Progenitor cell of endocrine pancreas (in vitro differentiated cells): ENCODE results near the gene SRP68. TPM values are rescaled to one million over a fixed set of nuclear protein-coding genes. Genes with fewer than 3 reads are reported as not detected.

Experiments used
- DNase-seq: peaks from one replicate; pipeline ENCODE4 v3.0.0; 2021; ENCODE audit warnings: low spot score; ENCODE audit not compliant: unreplicated experiment
- H3K27ac Mint-ChIP-seq: 2 replicates; pipeline ENCODE4 v1.8.0; 2021; ENCODE audit warnings: mild to moderate bottlenecking, moderate library complexity, mixed read lengths
- H3K27me3 Mint-ChIP-seq: 2 replicates; pipeline ENCODE4 v1.8.0; 2021; ENCODE audit warnings: mixed read lengths
- H3K36me3 Mint-ChIP-seq: 2 replicates; pipeline ENCODE4 v1.8.0; 2022; ENCODE audit warnings: mixed read lengths; ENCODE audit not compliant: insufficient read depth
- H3K4me1 Mint-ChIP-seq: 2 replicates; pipeline ENCODE4 v1.8.0; 2021; ENCODE audit warnings: low read depth, mixed read lengths
- H3K4me3 Mint-ChIP-seq: 2 replicates; pipeline ENCODE4 v1.8.0; 2021; ENCODE audit warnings: low read depth, mild to moderate bottlenecking, moderate library complexity, mixed read lengths
- H3K9me3 Mint-ChIP-seq: 2 replicates; pipeline ENCODE4 v1.8.0; 2021; ENCODE audit warnings: low read depth, mixed read lengths
- total RNA-seq: library from RNA; stranded (reverse); gene quantifications from 2 replicates; pipeline ENCODE4 v1.2.1, GENCODE V29; 2021
- TF ChIP-seq, protein P1 (sequence below): fragments of 200-600 bp; sonication (generic); IDR thresholded peaks from one replicate; pipeline ENCODE4 v1.5.0; 2021; ENCODE audit warnings: antibody characterized with exemption, mild to moderate bottlenecking; ENCODE audit not compliant: unreplicated experiment

Gene SRP68
- total RNA-seq, 1 donor from 2014 or later, result 74.9 TPM

DNA sequence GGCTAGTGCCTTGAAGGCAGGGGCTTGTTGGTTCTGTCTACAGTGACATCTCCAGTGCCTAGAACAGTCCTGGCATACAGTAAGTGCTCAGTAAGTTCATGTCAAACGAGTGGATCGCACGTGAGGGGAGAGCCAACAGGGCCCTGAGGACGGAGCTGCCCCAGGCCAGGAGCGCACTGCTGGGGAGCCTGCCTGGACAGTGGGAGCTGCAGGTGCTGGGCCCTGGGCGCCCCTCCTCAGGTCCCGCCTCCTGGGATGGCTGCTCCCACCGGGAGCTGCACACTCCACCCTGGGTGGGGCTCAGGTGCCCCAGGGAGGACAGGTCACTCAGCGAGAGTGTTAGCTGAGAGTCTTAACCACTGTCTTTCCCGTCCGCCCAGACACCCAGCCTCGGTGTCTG is 47.0 kb downstream of the SRP68 start:
- TF ChIP-seq, protein P1, sequence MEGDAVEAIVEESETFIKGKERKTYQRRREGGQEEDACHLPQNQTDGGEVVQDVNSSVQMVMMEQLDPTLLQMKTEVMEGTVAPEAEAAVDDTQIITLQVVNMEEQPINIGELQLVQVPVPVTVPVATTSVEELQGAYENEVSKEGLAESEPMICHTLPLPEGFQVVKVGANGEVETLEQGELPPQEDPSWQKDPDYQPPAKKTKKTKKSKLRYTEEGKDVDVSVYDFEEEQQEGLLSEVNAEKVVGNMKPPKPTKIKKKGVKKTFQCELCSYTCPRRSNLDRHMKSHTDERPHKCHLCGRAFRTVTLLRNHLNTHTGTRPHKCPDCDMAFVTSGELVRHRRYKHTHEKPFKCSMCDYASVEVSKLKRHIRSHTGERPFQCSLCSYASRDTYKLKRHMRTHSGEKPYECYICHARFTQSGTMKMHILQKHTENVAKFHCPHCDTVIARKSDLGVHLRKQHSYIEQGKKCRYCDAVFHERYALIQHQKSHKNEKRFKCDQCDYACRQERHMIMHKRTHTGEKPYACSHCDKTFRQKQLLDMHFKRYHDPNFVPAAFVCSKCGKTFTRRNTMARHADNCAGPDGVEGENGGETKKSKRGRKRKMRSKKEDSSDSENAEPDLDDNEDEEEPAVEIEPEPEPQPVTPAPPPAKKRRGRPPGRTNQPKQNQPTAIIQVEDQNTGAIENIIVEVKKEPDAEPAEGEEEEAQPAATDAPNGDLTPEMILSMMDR, result no peak

GRCh38 chr17:76024353-76024752 is 48.0 kb downstream of the SRP68 start:
- Mint-ChIP-seq H3K4me1 (peaks cover 8% of the 10 kb centered on the region), H3K9me3 (no peaks in the 10 kb centered on the region), H3K4me3 (no peak overlapping the region), H3K27me3 (peaks cover 10% of the 10 kb centered on the region), H3K36me3 (no peaks in the 10 kb centered on the region), H3K27ac (no peak overlapping the region)
- DNase-seq, result no peak
- TF ChIP-seq, protein P1, result no peak

More for the DNA sequence above, 47.0 kb downstream of the SRP68 start:
- no peak for DNase-seq
- Mint-ChIP-seq H3K9me3 (no peaks in the 10 kb centered on the region), H3K4me3 (no peak overlapping the region), H3K27me3 (peaks cover 7% of the 10 kb centered on the region), H3K4me1 (peaks cover 11% of the 10 kb centered on the region), H3K27ac (no peak overlapping the region), H3K36me3 (no peaks in the 10 kb centered on the region)

GRCh38 chr17:76023900-76024237 is 48.4 kb downstream of the SRP68 start:
- peaks cover 10% of the 10 kb centered on the region for H3K27me3 Mint-ChIP-seq
- TF ChIP-seq, protein P1, result no peak
- no peaks in the 10 kb centered on the region for H3K9me3 Mint-ChIP-seq
- no peak overlapping the region for H3K4me3 Mint-ChIP-seq
- no peaks in the 10 kb centered on the region for H3K36me3 Mint-ChIP-seq
- H3K4me1 Mint-ChIP-seq, result peaks cover 5% of the 10 kb centered on the region
- no peak overlapping the region for H3K27ac Mint-ChIP-seq
- DNase-seq, result no peak

GRCh38 chr17:76022973-76023899 is 49.1 kb downstream of the SRP68 start:
- Mint-ChIP-seq H3K4me1 (peaks cover 5% of the 10 kb centered on the region), H3K9me3 (no peaks in the 10 kb centered on the region), H3K27ac (no peak overlapping the region), H3K36me3 (no peaks in the 10 kb centered on the region), H3K4me3 (no peak overlapping the region), H3K27me3 (peaks cover 10% of the 10 kb centered on the region)
- DNase-seq, result no peak
- TF ChIP-seq, protein P1, result no peak

- Mint-ChIP-seq H3K9me3 (no peaks in the 10 kb centered on the region), H3K4me3 (no peak overlapping the region), H3K27me3 (peaks cover 10% of the 10 kb centered on the region), H3K4me1 (peaks cover 4% of the 10 kb centered on the region), H3K36me3 (no peaks in the 10 kb centered on the region), H3K27ac (no peak overlapping the region)
- TF ChIP-seq, protein P1, result no peak
- DNase-seq, result no peak
Measured at GRCh38 chr17:76022285-76022684, 50.0 kb downstream of the SRP68 start.
